Esophagus muscularis mucosa (tissue), 4 donors: ENCODE measurements around the gene WNT10A. TPM values are rescaled to one million over a fixed set of nuclear protein-coding genes. Genes with fewer than 3 reads are reported as not detected.

Experiments used
- DNase-seq: peaks from one replicate; pipeline ENCODE4 v3.0.0-alpha.2; 2017; ENCODE audit errors: extremely low spot score
- H3K27ac ChIP-seq, 4 donors: fragments of 200-600 bp; sonication (generic); replicated peaks in 1 of 4; 1 replicate in 3 of 4; 2 replicates in 1 of 4; pipeline ENCODE4 v1.5.1; 2016 to 2019; ENCODE audit warnings: mild to moderate bottlenecking in 1 of 4
- H3K27me3 ChIP-seq, 4 donors: fragments of 200-600 bp; sonication (generic); one replicate each; pipeline versions ENCODE4 v1.5.1 to v1.6.0; 2016 to 2019
- H3K36me3 ChIP-seq, 4 donors: fragments of 200-600 bp; sonication (generic); one replicate each; pipeline ENCODE4 v1.5.1; 2016 to 2019
- H3K4me1 ChIP-seq, 4 donors: fragments of 200-600 bp; sonication (generic); one replicate each; pipeline ENCODE4 v1.5.1; 2016 to 2019
- H3K4me3 ChIP-seq, 4 donors: fragments of 200-600 bp; sonication (generic); 1 replicate in 2 of 4; 2 replicates in 2 of 4; pipeline ENCODE4 v1.5.1; 2016 to 2019; ENCODE audit warnings: mild to moderate bottlenecking in 4 of 4, moderate library complexity in 1 of 4
- H3K9me3 ChIP-seq, 4 donors: fragments of 200-600 bp; sonication (generic); 1 replicate in 3 of 4; 2 replicates in 1 of 4; pipeline ENCODE4 v1.5.1; 2016 to 2019
- EP300 ChIP-seq: sonication (generic); formaldehyde crosslinking; IDR thresholded peaks from one replicate; pipeline ENCODE4 v1.6.1; 2017; ENCODE audit warnings: antibody characterized with exemption
- POLR2A ChIP-seq: fragments of 450-650 bp; IDR thresholded peaks from one replicate; pipeline ENCODE4 v1.6.1; 2017; ENCODE audit warnings: antibody characterized with exemption, moderate library complexity, mild to moderate bottlenecking, low read depth
- POLR2AphosphoS5 ChIP-seq, 2 donors: sonication (generic); formaldehyde crosslinking; IDR thresholded peaks; one replicate each; pipeline ENCODE4 v1.6.1; 2017; ENCODE audit warnings: antibody characterized with exemption in 2 of 2
- WGBS: methylation state at CpG from one replicate; pipeline ENCODE4 v1.1.5; 2018; 5-methylcytosine and 5-hydroxymethylcytosine counted together
- intact Hi-C: fragments of 100-400 bp; cut with DNase I; formaldehyde crosslinking; loops from one replicate; pipeline ENCODE4 v1.15.1; 2023
- total RNA-seq, 4 donors: library from RNA; depleted of rRNA; stranded (reverse); fragments of >200 nt; gene quantifications; one replicate each; pipeline versions ENCODE4 v1.1.0 to v1.2.1, GENCODE V29; 2016
- TF ChIP-seq, protein P1 (sequence below), 3 experiments: fragments of 200-600 bp in 2 of 3; fragments of 450-650 bp in 1 of 3; sonication (generic) in 2 of 3; IDR thresholded peaks; one replicate each; pipeline ENCODE4 v1.5.1; 2017 to 2019; ENCODE audit warnings: antibody characterized with exemption in 3 of 3, mild to moderate bottlenecking in 2 of 3, moderate library complexity in 1 of 3

The WNT10A gene
- total RNA-seq, 4 donors from 2014 or later, result 0.17 TPM; not detected in 3

DNA sequence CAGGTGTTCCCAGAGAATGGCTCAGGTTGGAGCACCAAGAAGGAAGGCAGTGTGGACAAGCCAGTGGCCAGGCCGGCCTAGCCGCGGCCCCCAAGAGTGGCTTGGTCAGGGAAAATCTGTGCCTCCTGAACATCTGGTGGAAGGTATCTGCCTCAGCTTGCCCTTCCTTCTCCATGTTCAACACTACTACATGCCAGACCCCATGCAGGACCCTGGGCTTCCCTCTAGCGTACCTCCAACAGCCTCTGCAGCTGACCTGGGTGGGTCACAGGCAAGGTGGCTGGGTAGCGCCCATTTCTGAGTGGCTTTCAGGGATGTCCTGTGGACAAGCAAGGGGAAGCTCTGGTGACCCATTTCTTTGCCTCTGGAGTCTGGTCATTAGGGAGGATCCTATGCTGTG is 7.7 kb downstream of the WNT10A start:
- intact Hi-C loops, result no loop called here
- Histone ChIP-seq H3K9me3 (no peaks in the 10 kb centered on the region), H3K4me3 (no peak overlapping the region), H3K27ac (no peak overlapping the region), H3K4me1 (peaks cover 9 to 21% (median 19%) of the 10 kb centered on the region in 4 donors), H3K27me3 (peaks cover 3 to 48% (median 4%) of the 10 kb centered on the region in 4 donors), H3K36me3 (no peaks in the 10 kb centered on the region)
- WGBS, result 81% methylated on average over 2 of the region's 5 CpGs
- TF ChIP-seq POLR2A (no peak), EP300 (no peak), POLR2AphosphoS5 (IDR thresholded peaks at IDR 0.05) (no peak)
- TF ChIP-seq, protein P1, sequence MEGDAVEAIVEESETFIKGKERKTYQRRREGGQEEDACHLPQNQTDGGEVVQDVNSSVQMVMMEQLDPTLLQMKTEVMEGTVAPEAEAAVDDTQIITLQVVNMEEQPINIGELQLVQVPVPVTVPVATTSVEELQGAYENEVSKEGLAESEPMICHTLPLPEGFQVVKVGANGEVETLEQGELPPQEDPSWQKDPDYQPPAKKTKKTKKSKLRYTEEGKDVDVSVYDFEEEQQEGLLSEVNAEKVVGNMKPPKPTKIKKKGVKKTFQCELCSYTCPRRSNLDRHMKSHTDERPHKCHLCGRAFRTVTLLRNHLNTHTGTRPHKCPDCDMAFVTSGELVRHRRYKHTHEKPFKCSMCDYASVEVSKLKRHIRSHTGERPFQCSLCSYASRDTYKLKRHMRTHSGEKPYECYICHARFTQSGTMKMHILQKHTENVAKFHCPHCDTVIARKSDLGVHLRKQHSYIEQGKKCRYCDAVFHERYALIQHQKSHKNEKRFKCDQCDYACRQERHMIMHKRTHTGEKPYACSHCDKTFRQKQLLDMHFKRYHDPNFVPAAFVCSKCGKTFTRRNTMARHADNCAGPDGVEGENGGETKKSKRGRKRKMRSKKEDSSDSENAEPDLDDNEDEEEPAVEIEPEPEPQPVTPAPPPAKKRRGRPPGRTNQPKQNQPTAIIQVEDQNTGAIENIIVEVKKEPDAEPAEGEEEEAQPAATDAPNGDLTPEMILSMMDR (IDR thresholded peaks at IDR 0.05), result no peak
- no peak for DNase-seq

DNA sequence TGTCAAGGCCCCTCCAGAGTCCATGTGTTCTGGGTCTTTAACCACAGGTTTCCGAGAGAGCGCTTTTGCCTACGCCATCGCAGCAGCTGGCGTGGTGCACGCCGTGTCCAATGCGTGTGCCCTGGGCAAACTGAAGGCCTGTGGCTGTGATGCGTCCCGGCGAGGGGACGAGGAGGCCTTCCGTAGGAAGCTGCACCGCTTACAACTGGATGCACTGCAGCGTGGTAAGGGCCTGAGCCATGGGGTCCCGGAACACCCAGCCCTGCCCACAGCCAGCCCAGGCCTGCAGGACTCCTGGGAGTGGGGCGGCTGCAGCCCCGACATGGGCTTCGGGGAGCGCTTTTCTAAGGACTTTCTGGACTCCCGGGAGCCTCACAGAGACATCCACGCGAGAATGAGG is 9.3 kb downstream of the WNT10A start:
- Histone ChIP-seq H3K36me3 (no peaks in the 10 kb centered on the region), H3K4me1 (peaks cover 6 to 17% (median 15%) of the 10 kb centered on the region in 4 donors), H3K27me3 (peaks cover 3 to 48% (median 18%) of the 10 kb centered on the region in 4 donors), H3K4me3 (no peak overlapping the region), H3K27ac (no peak overlapping the region), H3K9me3 (no peaks in the 10 kb centered on the region)
- intact Hi-C loops, result no loop called here
- no peak for DNase-seq
- no peak for TF ChIP-seq POLR2A
- TF ChIP-seq, protein P1 (IDR thresholded peaks at IDR 0.05), result no peak
- no peak for TF ChIP-seq EP300
- TF ChIP-seq POLR2AphosphoS5 (IDR thresholded peaks at IDR 0.05), result no peak
- 84% methylated on average over 10 of the region's 23 CpGs for WGBS

DNA sequence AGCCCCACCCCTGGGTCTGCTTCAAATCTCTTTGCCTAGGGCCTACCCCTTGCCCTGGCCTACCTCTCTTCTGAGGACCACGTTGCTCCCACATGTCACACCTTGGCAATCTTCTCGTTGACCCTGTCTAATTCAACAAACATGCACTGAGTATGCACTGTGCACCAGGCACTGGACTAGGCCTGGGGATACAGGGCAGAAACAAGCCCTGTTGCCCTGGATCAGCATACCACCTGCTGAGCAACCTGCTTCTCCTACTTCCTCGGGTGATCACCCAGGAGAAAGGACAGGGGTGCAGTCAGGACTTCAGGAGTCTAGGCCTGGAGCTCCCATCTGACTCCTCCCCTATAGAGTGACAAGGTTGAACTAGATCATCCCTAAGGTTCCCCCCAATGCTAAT is 9.7 kb downstream of the WNT10A start:
- no peak for DNase-seq
- TF ChIP-seq POLR2A (no peak), EP300 (no peak), POLR2AphosphoS5 (IDR thresholded peaks at IDR 0.05) (no peak)
- TF ChIP-seq, protein P1 (IDR thresholded peaks at IDR 0.05), result no peak
- intact Hi-C loops, result no loop called here
- H3K4me1 ChIP-seq, result peaks cover 6 to 17% (median 15%) of the 10 kb centered on the region in 4 donors
- H3K27ac ChIP-seq, result no peak overlapping the region
- H3K9me3 ChIP-seq, result no peaks in the 10 kb centered on the region
- no peaks in the 10 kb centered on the region for H3K36me3 ChIP-seq
- WGBS, result 85% methylated on average over 3 of the region's 3 CpGs
- no peak overlapping the region for H3K4me3 ChIP-seq
- H3K27me3 ChIP-seq, result peaks cover 3 to 49% (median 22%) of the 10 kb centered on the region in 4 donors

DNA sequence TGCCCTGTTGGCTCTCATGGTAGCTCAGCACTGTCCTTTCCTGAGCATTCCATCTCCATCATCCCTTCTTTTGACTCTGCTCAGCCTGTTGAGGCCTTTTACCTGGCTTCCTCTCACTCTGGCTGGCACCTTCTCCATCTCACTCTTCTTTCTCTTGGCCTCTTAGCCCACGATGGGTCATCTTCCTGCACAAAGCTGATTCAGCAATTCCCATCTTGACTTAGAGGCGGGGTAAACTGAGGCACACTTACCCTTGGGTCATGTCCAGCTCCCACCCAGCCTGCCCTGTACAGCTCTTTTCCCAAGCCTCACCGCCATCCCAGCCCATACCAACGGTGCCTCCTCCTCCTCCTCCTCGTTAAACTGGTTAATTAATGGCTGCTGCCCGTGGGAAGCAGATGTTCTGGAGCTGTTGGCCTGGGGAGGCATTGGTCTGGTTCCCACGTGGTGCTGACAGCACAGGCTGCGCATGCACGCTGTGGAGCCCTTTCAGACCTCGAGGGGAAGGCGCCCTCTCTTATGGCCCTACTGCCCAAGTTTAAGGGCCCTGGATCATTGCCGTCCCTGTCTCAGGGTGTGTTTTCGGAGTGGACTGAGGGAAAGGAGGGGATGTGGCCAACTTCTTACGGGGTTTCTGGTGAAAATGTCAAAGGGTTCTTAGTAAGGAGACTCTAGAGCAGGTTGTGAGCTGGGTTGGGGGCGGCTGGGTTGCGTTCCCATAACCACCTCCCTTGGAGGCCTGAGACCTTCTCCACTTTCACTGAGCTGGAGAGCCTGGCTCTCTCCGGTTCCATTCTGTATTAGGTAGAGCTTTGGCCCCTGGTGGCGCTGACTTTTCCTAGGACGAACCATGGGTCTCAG is 10.9 kb downstream of the WNT10A start:
- H3K27me3 ChIP-seq, result peaks cover 3 to 56% (median 33%) of the 10 kb centered on the region in 4 donors
- H3K4me3 ChIP-seq, result no peak overlapping the region
- 75% methylated on average over 16 of the region's 19 CpGs for WGBS
- no peak for TF ChIP-seq POLR2AphosphoS5 (IDR thresholded peaks at IDR 0.05)
- TF ChIP-seq, protein P1 (IDR thresholded peaks at IDR 0.05), result no peak
- intact Hi-C loops, result no loop called here
- H3K27ac ChIP-seq, result no peak overlapping the region
- peaks cover 6 to 20% (median 19%) of the 10 kb centered on the region in 4 donors for H3K4me1 ChIP-seq
- H3K9me3 ChIP-seq, result no peaks in the 10 kb centered on the region
- H3K36me3 ChIP-seq, result no peaks in the 10 kb centered on the region
- DNase-seq, result no peak
